Smooth muscle cell (in vitro differentiated cells): ENCODE data around the gene ABCF1. TPM values are rescaled to one million over a fixed set of nuclear protein-coding genes. Genes with fewer than 3 reads are reported as not detected.

ENCODE experiments used
- DNase-seq: peaks from one replicate; lab custom pipeline; 2025; ENCODE audit not compliant: unreplicated experiment; lab: John Stamatoyannopoulos, UW
- H2AFZ ChIP-seq: fragments of 200-600 bp; sonication (generic); 2 replicates; pipeline ENCODE4 v1.6.0; 2016; ENCODE audit warnings: antibody characterized with exemption, low read depth, mild to moderate bottlenecking
- H3F3A ChIP-seq: fragments of 200-600 bp; sonication (generic); 2 replicates; pipeline ENCODE4 v1.6.0; 2017; ENCODE audit warnings: antibody characterized with exemption, low read depth
- H3K27ac ChIP-seq: fragments of 200-600 bp; sonication (generic); 2 replicates; pipeline ENCODE4 v1.5.1; 2016; ENCODE audit warnings: low read depth, mild to moderate bottlenecking
- H3K27me3 ChIP-seq: fragments of 200-600 bp; sonication (generic); 2 replicates; pipeline ENCODE4 v1.6.1; 2016; ENCODE audit warnings: low read depth, mild to moderate bottlenecking
- H3K36me3 ChIP-seq: fragments of 200-600 bp; sonication (generic); 2 replicates; pipeline ENCODE4 v1.5.1; 2016; ENCODE audit warnings: low read depth
- H3K4me1 ChIP-seq: fragments of 200-600 bp; sonication (generic); 2 replicates; pipeline ENCODE4 v1.5.1; 2016; ENCODE audit warnings: low read depth
- H3K4me2 ChIP-seq: fragments of 200-600 bp; sonication (generic); 2 replicates; pipeline ENCODE4 v1.6.0; 2016; ENCODE audit warnings: mild to moderate bottlenecking
- H3K4me3 ChIP-seq: fragments of 200-600 bp; sonication (generic); 2 replicates; pipeline ENCODE4 v1.5.1; 2016; ENCODE audit warnings: mild to moderate bottlenecking
- H3K79me2 ChIP-seq: fragments of 200-600 bp; sonication (generic); 2 replicates; pipeline ENCODE4 v1.6.0; 2016; ENCODE audit warnings: low read depth, mild to moderate bottlenecking
- H3K9ac ChIP-seq: fragments of 200-600 bp; sonication (generic); 2 replicates; pipeline ENCODE4 v1.6.0; 2016; ENCODE audit warnings: low read depth
- H3K9me3 ChIP-seq: fragments of 200-600 bp; sonication (generic); replicated peaks from 2 replicates; pipeline ENCODE4 v1.5.1; 2016; ENCODE audit warnings: low read depth
- H4K20me1 ChIP-seq: fragments of 200-600 bp; sonication (generic); 2 replicates; pipeline ENCODE4 v1.6.0; 2016; ENCODE audit warnings: low read depth
- WGBS: methylation state at CpG from one replicate; pipeline ENCODE4 v1.1.7; 2016; ENCODE audit warnings: low lambda C conversion rate; 5-methylcytosine and 5-hydroxymethylcytosine counted together
- microRNA counts: library from miRNA; unstranded; fragments of <30 nt; microRNA quantifications from one replicate; lab custom pipeline; 2016
- microRNA-seq: library from miRNA; unstranded; fragments of <30 nt; microRNA quantifications from one replicate; pipeline ENCODE4, GENCODE V29; 2016; ENCODE audit warnings: borderline number of aligned reads
- polyA plus RNA-seq: library from polyadenylated mRNA; unstranded; fragments of >200 nt; fragmentation: Nextera tagmentation; extraction: Ambion mirVana; gene quantifications from 2 replicates; pipeline ENCODE4 v1.2.1, GENCODE V29; 2016
- small RNA-seq: library from RNA; depleted of rRNA; stranded (forward); fragments of <200 nt; gene quantifications from one replicate; pipeline ENCODE3, GENCODE V24; 2014
- total RNA-seq: library from RNA; depleted of rRNA; stranded (reverse); fragments of >200 nt; gene quantifications from 2 replicates; pipeline ENCODE4 v1.2.3, GENCODE V29; 2014
- TF ChIP-seq, protein P1 (sequence below): fragments of 200-600 bp; sonication (generic); IDR thresholded peaks from 2 replicates; pipeline ENCODE4 v1.5.1; 2017; ENCODE audit warnings: borderline replicate concordance, mild to moderate bottlenecking, antibody characterized with exemption; ENCODE audit not compliant: insufficient read depth, poor library complexity, severe bottlenecking

ABCF1 gene
- total and polyA plus RNA-seq, 2 experiments from 2014 or later = 34.7 to 39.1 TPM

- no peaks in the 10 kb centered on the region for H3K4me1 ChIP-seq
- H4K20me1 ChIP-seq = no peaks in the 10 kb centered on the region
- no peaks in the 10 kb centered on the region for H3F3A ChIP-seq
- H2AFZ ChIP-seq = no peak overlapping the region
- no peak overlapping the region for H3K4me3 ChIP-seq
- no peak for DNase-seq
- H3K9me3 ChIP-seq = no peaks in the 10 kb centered on the region
- 100% methylated on average over 3 of the region's 3 CpGs for WGBS
- no peaks in the 10 kb centered on the region for H3K27me3 ChIP-seq
- no peaks in the 10 kb centered on the region for H3K79me2 ChIP-seq
- no peak overlapping the region for H3K4me2 ChIP-seq
- TF ChIP-seq, protein P1, sequence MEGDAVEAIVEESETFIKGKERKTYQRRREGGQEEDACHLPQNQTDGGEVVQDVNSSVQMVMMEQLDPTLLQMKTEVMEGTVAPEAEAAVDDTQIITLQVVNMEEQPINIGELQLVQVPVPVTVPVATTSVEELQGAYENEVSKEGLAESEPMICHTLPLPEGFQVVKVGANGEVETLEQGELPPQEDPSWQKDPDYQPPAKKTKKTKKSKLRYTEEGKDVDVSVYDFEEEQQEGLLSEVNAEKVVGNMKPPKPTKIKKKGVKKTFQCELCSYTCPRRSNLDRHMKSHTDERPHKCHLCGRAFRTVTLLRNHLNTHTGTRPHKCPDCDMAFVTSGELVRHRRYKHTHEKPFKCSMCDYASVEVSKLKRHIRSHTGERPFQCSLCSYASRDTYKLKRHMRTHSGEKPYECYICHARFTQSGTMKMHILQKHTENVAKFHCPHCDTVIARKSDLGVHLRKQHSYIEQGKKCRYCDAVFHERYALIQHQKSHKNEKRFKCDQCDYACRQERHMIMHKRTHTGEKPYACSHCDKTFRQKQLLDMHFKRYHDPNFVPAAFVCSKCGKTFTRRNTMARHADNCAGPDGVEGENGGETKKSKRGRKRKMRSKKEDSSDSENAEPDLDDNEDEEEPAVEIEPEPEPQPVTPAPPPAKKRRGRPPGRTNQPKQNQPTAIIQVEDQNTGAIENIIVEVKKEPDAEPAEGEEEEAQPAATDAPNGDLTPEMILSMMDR = no peak
- peaks cover 3% of the 10 kb centered on the region for H3K36me3 ChIP-seq
- H3K9ac ChIP-seq = no peak overlapping the region
- H3K27ac ChIP-seq = no peak overlapping the region
Observed at GRCh38 chr6:30635834-30636233, 64.6 kb downstream of the ABCF1 start.

DNA sequence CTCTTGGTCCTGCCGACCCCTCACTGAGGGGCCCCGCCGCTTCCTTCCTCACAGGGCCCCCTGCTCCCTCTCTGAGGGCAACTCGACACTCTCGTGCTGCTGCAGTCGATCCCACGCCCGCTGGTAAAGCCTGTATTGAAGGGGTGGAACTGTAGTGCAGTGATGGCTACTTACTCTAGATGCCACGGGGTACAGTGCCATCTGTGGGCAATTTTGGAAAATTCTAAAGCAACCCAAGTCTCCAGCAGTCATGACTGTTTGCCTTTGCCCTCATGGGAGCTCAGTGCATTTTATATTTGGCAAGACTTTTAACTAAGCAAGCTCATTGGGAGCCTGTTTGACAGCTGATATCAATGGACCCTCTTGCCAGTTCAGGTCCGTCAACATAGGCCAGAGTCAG lies 69.2 kb downstream of the ABCF1 start:
- WGBS = 92% methylated on average over 7 of the region's 10 CpGs
- H3K9me3 ChIP-seq = no peaks in the 10 kb centered on the region
- no peaks in the 10 kb centered on the region for H4K20me1 ChIP-seq

DNA sequence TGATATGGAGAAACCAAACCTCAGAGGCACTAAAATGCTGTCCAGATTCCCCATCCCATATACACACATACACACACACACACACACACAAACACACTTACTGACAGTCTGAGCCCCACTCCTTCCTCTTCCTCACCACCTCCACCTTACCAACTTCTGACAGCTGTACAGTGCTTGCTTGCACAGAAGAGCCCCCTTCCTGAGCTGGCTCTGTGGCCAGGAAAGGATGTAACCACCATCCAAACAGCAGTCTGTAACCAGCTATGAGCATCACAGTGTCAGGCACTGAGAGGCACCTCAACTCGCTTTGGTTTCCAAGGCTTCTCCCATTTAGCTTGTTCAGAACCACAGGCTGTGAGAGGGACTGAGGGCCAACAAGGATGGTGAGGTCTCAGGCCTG lies 69.8 kb downstream of the ABCF1 start:
- Histone ChIP-seq H3K79me2 (no peaks in the 10 kb centered on the region), H3K27ac (no peak overlapping the region), H3K4me1 (no peaks in the 10 kb centered on the region), H3K4me3 (no peak overlapping the region), H3K9me3 (no peaks in the 10 kb centered on the region), H3K36me3 (no peaks in the 10 kb centered on the region), H3K9ac (no peak overlapping the region), H3K27me3 (no peaks in the 10 kb centered on the region), H2AFZ (no peak overlapping the region), H4K20me1 (no peaks in the 10 kb centered on the region), H3F3A (no peaks in the 10 kb centered on the region), H3K4me2 (no peak overlapping the region)
- TF ChIP-seq, protein P1 = no peak
- 100% methylated on average over 1 of the region's 1 CpG for WGBS
- no peak for DNase-seq

More for the DNA sequence above, 69.2 kb downstream of the ABCF1 start:
- Histone ChIP-seq H3K4me1 (no peaks in the 10 kb centered on the region), H3K27ac (no peak overlapping the region), H3K79me2 (no peaks in the 10 kb centered on the region), H3F3A (no peaks in the 10 kb centered on the region), H3K9ac (no peak overlapping the region), H2AFZ (no peak overlapping the region), H3K27me3 (no peaks in the 10 kb centered on the region), H3K4me2 (no peak overlapping the region), H3K36me3 (no peaks in the 10 kb centered on the region), H3K4me3 (no peak overlapping the region)
- no peak for DNase-seq
- TF ChIP-seq, protein P1 = no peak

MicroRNA genes within 50 kb of the gene (microRNA counts, 767-probe panel; counts per million panel counts)
- 183 counts per million for microRNA hsa-miR-877-5p (lab: Ali Mortazavi, UCI)

Small RNA genes within 50 kb of the gene (microRNA-seq; reads per million reads assigned to microRNA genes)
- gene MIR877 = 253 reads per million, percentile 68 among the genes with 10 or more reads in this experiment

Small RNA genes within 50 kb of the gene (small RNA-seq; reads per million reads assigned to genes)
- gene MIR877 = 6.8 reads per million, percentile 70 among the genes with 10 or more reads in this experiment

Other genes starting within 250 kb of the ABCF1 start
- gene TRIM39, start 244.5 kb upstream of the ABCF1 start, total RNA-seq = 21.9 and 22.6 TPM in 2 replicates
- 12.4 and 14.5 TPM in 2 replicates for gene TRIM39, start 244.5 kb upstream of the ABCF1 start, polyA plus RNA-seq
- 66.3 and 67.1 TPM in 2 replicates for gene RPP21, start 226.3 kb upstream of the ABCF1 start, total RNA-seq
- gene RPP21, start 226.3 kb upstream of the ABCF1 start, polyA plus RNA-seq = 77.5 and 114 TPM in 2 replicates
- 97.3 and 104 TPM in 2 replicates for gene HLA-E, start 81.9 kb upstream of the ABCF1 start, total RNA-seq
- 126 and 134 TPM in 2 replicates for gene HLA-E, start 81.9 kb upstream of the ABCF1 start, polyA plus RNA-seq
- gene GNL1, start 15.0 kb upstream of the ABCF1 start, total RNA-seq = 16.5 and 27.2 TPM in 2 replicates
- 92.7 and 104 TPM in 2 replicates for gene GNL1, start 15.0 kb upstream of the ABCF1 start, polyA plus RNA-seq
- gene PRR3, start 14.1 kb upstream of the ABCF1 start, total RNA-seq = 12.7 and 29.4 TPM in 2 replicates
- 10.2 and 13.1 TPM in 2 replicates for gene PRR3, start 14.1 kb upstream of the ABCF1 start, polyA plus RNA-seq
- gene PPP1R10, start 45.8 kb downstream of the ABCF1 start, total RNA-seq = 42.1 and 65.1 TPM in 2 replicates
- 36.1 and 50.2 TPM in 2 replicates for gene PPP1R10, start 45.8 kb downstream of the ABCF1 start, polyA plus RNA-seq
- gene MRPS18B, start 46.4 kb downstream of the ABCF1 start, total RNA-seq = 38.7 and 53.2 TPM in 2 replicates
- gene MRPS18B, start 46.4 kb downstream of the ABCF1 start, polyA plus RNA-seq = 70.0 and 88.6 TPM in 2 replicates
- 8.5 and 9.4 TPM in 2 replicates for gene ATAT1, start 55.4 kb downstream of the ABCF1 start, total RNA-seq
- 16.5 and 18.8 TPM in 2 replicates for gene ATAT1, start 55.4 kb downstream of the ABCF1 start, polyA plus RNA-seq
- gene C6orf136, start 75.7 kb downstream of the ABCF1 start, total RNA-seq = 1.8 and 4.3 TPM in 2 replicates
- gene C6orf136, start 75.7 kb downstream of the ABCF1 start, polyA plus RNA-seq = 5.3 and 8.8 TPM in 2 replicates
- gene DHX16, start 101.6 kb downstream of the ABCF1 start, total RNA-seq = 12.4 and 16.0 TPM in 2 replicates
- 23.5 and 29.0 TPM in 2 replicates for gene DHX16, start 101.6 kb downstream of the ABCF1 start, polyA plus RNA-seq
- 42.7 and 55.3 TPM in 2 replicates for gene PPP1R18, start 115.2 kb downstream of the ABCF1 start, total RNA-seq
- gene PPP1R18, start 115.2 kb downstream of the ABCF1 start, polyA plus RNA-seq = 41.6 and 51.6 TPM in 2 replicates
- 14.6 and 25.8 TPM in 2 replicates for gene NRM, start 119.5 kb downstream of the ABCF1 start, total RNA-seq
- gene NRM, start 119.5 kb downstream of the ABCF1 start, polyA plus RNA-seq = 28.5 and 31.8 TPM in 2 replicates
- 6.9 and 7.0 TPM in 2 replicates for gene MDC1, start 145.8 kb downstream of the ABCF1 start, total RNA-seq
- gene MDC1, start 145.8 kb downstream of the ABCF1 start, polyA plus RNA-seq = 17.1 and 19.0 TPM in 2 replicates
- gene TUBB, start 148.9 kb downstream of the ABCF1 start, total RNA-seq = 1,002 and 1,039 TPM in 2 replicates
- 855 and 1,009 TPM in 2 replicates for gene TUBB, start 148.9 kb downstream of the ABCF1 start, polyA plus RNA-seq
- gene FLOT1, start 171.2 kb downstream of the ABCF1 start, total RNA-seq = 79.8 and 87.6 TPM in 2 replicates
- gene FLOT1, start 171.2 kb downstream of the ABCF1 start, polyA plus RNA-seq = 117 and 146 TPM in 2 replicates
- gene IER3, start 173.1 kb downstream of the ABCF1 start, total RNA-seq = 732 and 736 TPM in 2 replicates
- gene IER3, start 173.1 kb downstream of the ABCF1 start, polyA plus RNA-seq = 708 and 811 TPM in 2 replicates